ENCODE results near the gene PLAAT3.
"Not testable (repeated sequence)": the region's sequence is repeated elsewhere in the genome, so short reads cannot be mapped to it uniquely, and the experiment has no call there.

The PLAAT3 gene

DNA sequence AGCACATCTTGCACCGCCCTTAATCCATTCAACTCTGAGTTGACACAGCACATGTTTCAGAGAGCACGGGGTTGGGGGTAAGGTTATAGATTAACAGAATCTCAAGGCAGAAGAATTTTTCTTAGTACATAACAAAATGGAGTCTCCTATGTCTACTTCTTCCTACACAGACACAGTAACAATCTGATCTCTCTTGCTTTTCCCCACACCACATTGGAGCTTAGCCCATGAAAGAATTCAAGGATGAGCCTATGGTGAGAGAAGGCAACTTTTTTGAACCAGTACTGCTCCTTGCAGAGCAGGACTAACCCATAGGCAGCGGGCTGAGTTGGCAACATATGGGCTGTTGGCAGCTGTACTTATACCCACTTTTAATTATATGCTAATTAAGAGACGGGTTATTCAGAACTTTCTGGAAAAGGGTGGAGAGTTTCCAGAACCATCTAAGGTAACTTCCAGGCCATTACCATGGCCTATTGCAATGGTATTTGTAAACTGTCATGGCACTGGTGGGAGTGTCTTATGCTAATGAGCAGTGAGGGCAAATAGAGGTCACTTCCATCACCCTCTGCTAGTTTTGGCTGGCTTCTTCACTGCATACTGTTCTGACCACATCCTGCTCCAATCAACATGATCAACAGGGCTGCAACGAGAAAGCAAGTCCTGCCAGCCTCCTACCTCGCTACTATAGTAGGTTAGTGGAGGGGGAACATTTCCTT, 83.0 kb downstream of the PLAAT3 start:
- DNase-seq: peak; percentile 45 to 63 (median 57)
- H3K27ac ChIP-seq (ENCODE audit: insufficient read depth, low read length, poor library complexity, severe bottlenecking): peak overlapping the region; percentile 42
- H3K27me3 ChIP-seq (replicated peaks; ENCODE audit: control insufficient read depth, insufficient read depth, low read length, poor library complexity, severe bottlenecking); H3K36me3 ChIP-seq (ENCODE audit: control insufficient read depth, insufficient read depth, low read length); H3K9me3 ChIP-seq (ENCODE audit: control insufficient read depth, low read length): not testable (repeated sequence)
- peaks cover 50% of the 10 kb centered on the region for H3K4me1 ChIP-seq (ENCODE audit: control insufficient read depth, insufficient read depth, low read length, poor library complexity, severe bottlenecking)
- peak overlapping the region; percentile 16 for H3K4me3 ChIP-seq (ENCODE audit: insufficient read depth, low read depth, low read length, poor library complexity, severe bottlenecking)

DNA sequence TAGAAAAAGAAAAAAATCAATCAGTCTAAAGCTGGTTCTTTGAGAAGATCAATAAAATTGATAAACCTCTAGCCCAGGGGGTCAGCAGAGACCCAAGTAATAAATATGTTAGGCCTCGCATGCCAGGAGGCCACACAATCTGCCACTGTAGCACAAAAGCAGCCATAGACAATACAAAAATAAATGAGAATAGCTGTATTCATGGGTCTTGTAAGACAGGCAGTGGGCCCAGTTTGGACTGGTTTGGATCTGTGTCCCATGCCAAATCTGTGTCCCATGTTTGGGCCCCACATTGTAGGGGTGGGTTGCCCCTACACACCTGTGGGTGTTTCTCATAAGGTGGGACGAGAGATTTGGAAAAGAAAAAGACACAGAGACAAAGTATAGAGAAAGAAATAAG, 84.2 kb downstream of the PLAAT3 start:
- Histone ChIP-seq H3K4me1 (ENCODE audit: control insufficient read depth, insufficient read depth, low read length, poor library complexity, severe bottlenecking) (peaks cover 38% of the 10 kb centered on the region), H3K27ac (ENCODE audit: insufficient read depth, low read length, poor library complexity, severe bottlenecking) (no peak overlapping the region), H3K27me3 (replicated peaks; ENCODE audit: control insufficient read depth, insufficient read depth, low read length, poor library complexity, severe bottlenecking) (no peaks in the 10 kb centered on the region), H3K9me3 (ENCODE audit: control insufficient read depth, low read length) (no peaks in the 10 kb centered on the region), H3K4me3 (ENCODE audit: insufficient read depth, low read depth, low read length, poor library complexity, severe bottlenecking) (no peak overlapping the region), H3K36me3 (ENCODE audit: control insufficient read depth, insufficient read depth, low read length) (no peaks in the 10 kb centered on the region)
- DNase-seq: no peak

- H3K27me3 ChIP-seq (replicated peaks; ENCODE audit: control insufficient read depth, insufficient read depth, low read length, poor library complexity, severe bottlenecking); H3K9me3 ChIP-seq (ENCODE audit: control insufficient read depth, low read length); DNase-seq; H3K4me3 ChIP-seq (ENCODE audit: insufficient read depth, low read depth, low read length, poor library complexity, severe bottlenecking); H3K36me3 ChIP-seq (ENCODE audit: control insufficient read depth, insufficient read depth, low read length); H3K27ac ChIP-seq (ENCODE audit: insufficient read depth, low read length, poor library complexity, severe bottlenecking): not testable (repeated sequence)
- H3K4me1 ChIP-seq (ENCODE audit: control insufficient read depth, insufficient read depth, low read length, poor library complexity, severe bottlenecking): peaks cover 32% of the 10 kb centered on the region
Measured at GRCh38 chr11:63529373-63529772, 84.9 kb downstream of the PLAAT3 start.

- H3K27ac ChIP-seq (ENCODE audit: insufficient read depth, low read length, poor library complexity, severe bottlenecking); H3K27me3 ChIP-seq (replicated peaks; ENCODE audit: control insufficient read depth, insufficient read depth, low read length, poor library complexity, severe bottlenecking): not testable (repeated sequence)
Measured at GRCh38 chr11:63528729-63529278, 85.4 kb downstream of the PLAAT3 start.

DNA sequence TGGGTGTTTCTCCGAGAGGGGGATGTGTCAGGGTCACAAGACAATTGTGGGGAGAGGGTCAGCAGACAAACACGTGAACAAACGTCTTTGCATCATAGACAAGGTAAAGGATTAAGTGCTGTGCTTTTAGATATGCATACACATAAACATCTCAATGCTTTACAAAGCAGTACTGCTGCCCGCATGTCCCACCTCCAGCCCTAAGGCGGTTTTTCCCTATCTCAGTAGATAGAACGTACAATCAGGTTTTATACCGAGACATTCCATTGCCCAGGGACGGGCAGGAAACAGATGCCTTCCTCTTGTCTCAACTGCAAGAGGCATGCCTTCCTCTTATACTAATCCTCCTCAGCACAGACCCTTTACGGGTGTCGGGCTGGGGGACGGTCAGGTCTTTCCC, 86.1 kb downstream of the PLAAT3 start:
- H3K36me3 ChIP-seq (ENCODE audit: control insufficient read depth, insufficient read depth, low read length); H3K27ac ChIP-seq (ENCODE audit: insufficient read depth, low read length, poor library complexity, severe bottlenecking); H3K4me3 ChIP-seq (ENCODE audit: insufficient read depth, low read depth, low read length, poor library complexity, severe bottlenecking); DNase-seq; H3K27me3 ChIP-seq (replicated peaks; ENCODE audit: control insufficient read depth, insufficient read depth, low read length, poor library complexity, severe bottlenecking); H3K9me3 ChIP-seq (ENCODE audit: control insufficient read depth, low read length): not testable (repeated sequence)
- peaks cover 19% of the 10 kb centered on the region for H3K4me1 ChIP-seq (ENCODE audit: control insufficient read depth, insufficient read depth, low read length, poor library complexity, severe bottlenecking)

More at GRCh38 chr11:63528729-63529278, 85.4 kb downstream of the PLAAT3 start:
- H3K9me3 ChIP-seq (ENCODE audit: control insufficient read depth, low read length); H3K4me3 ChIP-seq (ENCODE audit: insufficient read depth, low read depth, low read length, poor library complexity, severe bottlenecking); DNase-seq; H3K36me3 ChIP-seq (ENCODE audit: control insufficient read depth, insufficient read depth, low read length): not testable (repeated sequence)
- peaks cover 26% of the 10 kb centered on the region for H3K4me1 ChIP-seq (ENCODE audit: control insufficient read depth, insufficient read depth, low read length, poor library complexity, severe bottlenecking)

GRCh38 chr11:63527667-63528066, 86.6 kb downstream of the PLAAT3 start:
- no peaks in the 10 kb centered on the region for H3K36me3 ChIP-seq (ENCODE audit: control insufficient read depth, insufficient read depth, low read length)
- no peak overlapping the region for H3K4me3 ChIP-seq (ENCODE audit: insufficient read depth, low read depth, low read length, poor library complexity, severe bottlenecking)
- H3K27ac ChIP-seq (ENCODE audit: insufficient read depth, low read length, poor library complexity, severe bottlenecking): no peak overlapping the region
- no peak for DNase-seq
- H3K9me3 ChIP-seq (ENCODE audit: control insufficient read depth, low read length): no peaks in the 10 kb centered on the region
- no peaks in the 10 kb centered on the region for H3K27me3 ChIP-seq (replicated peaks; ENCODE audit: control insufficient read depth, insufficient read depth, low read length, poor library complexity, severe bottlenecking)
- peaks cover 15% of the 10 kb centered on the region for H3K4me1 ChIP-seq (ENCODE audit: control insufficient read depth, insufficient read depth, low read length, poor library complexity, severe bottlenecking)

All from effector memory CD4-positive, alpha-beta T cell (primary cell).